Heart left ventricle (tissue), 16 donors: Measurements from ENCODE around the gene NRROS. TPM values are rescaled to one million over a fixed set of nuclear protein-coding genes. Genes with fewer than 3 reads are reported as not detected.

ENCODE experiments used
- ATAC-seq, 4 donors: fragments of 200-7000 bp; cut with Tn5 transposase; one replicate each; pipeline ENCODE4 v1.9.1; 2020 to 2022; ENCODE audit warnings: moderate library complexity in 4 of 4, mild to moderate bottlenecking in 3 of 4, moderate number of reproducible peaks in 1 of 4
- DNase-seq, 5 donors: peaks; one replicate each; pipeline ENCODE4 v3.0.0-alpha.2; 2020
- H3K27ac ChIP-seq, 12 donors: fragments of 200-600 bp; sonication (generic) in 4 of 12; one replicate each; pipeline versions ENCODE4 v1.5.0 to v1.8.0; 2016 to 2022; ENCODE audit warnings: mild to moderate bottlenecking in 2 of 12
- H3K27me3 ChIP-seq, 9 donors: fragments of 200-600 bp; sonication (generic) in 2 of 9; one replicate each; pipeline versions ENCODE4 v1.5.1 to v1.8.0; 2016 to 2022; ENCODE audit warnings: mild to moderate bottlenecking in 3 of 9
- H3K36me3 ChIP-seq, 9 donors: fragments of 200-600 bp; sonication (generic) in 2 of 9; one replicate each; pipeline versions ENCODE4 v1.5.0 to v1.8.0; 2018 to 2022; ENCODE audit warnings: mild to moderate bottlenecking in 2 of 9
- H3K4me1 ChIP-seq, 12 donors: fragments of 200-600 bp; sonication (generic) in 4 of 12; one replicate each; pipeline versions ENCODE4 v1.5.0 to v1.8.0; 2016 to 2022; ENCODE audit warnings: mild to moderate bottlenecking in 3 of 12
- H3K4me3 ChIP-seq, 12 donors: fragments of 200-600 bp; sonication (generic) in 4 of 12; one replicate each; pipeline versions ENCODE4 v1.5.0 to v1.8.0; 2017 to 2022; ENCODE audit warnings: mild to moderate bottlenecking in 9 of 12, moderate library complexity in 4 of 12
- H3K9me3 ChIP-seq, 12 donors: fragments of 200-600 bp; sonication (generic) in 4 of 12; one replicate each; pipeline versions ENCODE4 v1.5.0 to v1.8.0; 2016 to 2022; ENCODE audit warnings: mild to moderate bottlenecking in 1 of 12
- POLR2A ChIP-seq, 2 donors: fragments of 450-650 bp; IDR thresholded peaks; one replicate each; pipeline ENCODE4 v1.6.1; 2017; ENCODE audit warnings: antibody characterized with exemption in 2 of 2, mild to moderate bottlenecking in 2 of 2, moderate library complexity in 2 of 2
- WGBS, 4 donors: extraction: QIAGEN DNeasy Blood & Tissue Kit in 2 of 4; methylation state at CpG; one replicate each; pipeline versions ENCODE4 v1.1.5 to v1.1.7; 2013 to 2018; 5-methylcytosine and 5-hydroxymethylcytosine counted together
- intact Hi-C, 10 donors: fragments of 100-400 bp; cut with DNase I; formaldehyde crosslinking; loops; one replicate each; pipeline versions ENCODE4 v1.11.1 to v1.14.2; 2022
- polyA plus RNA-seq, 2 donors: library from polyadenylated mRNA; stranded (reverse); fragments of 200-250 nt; gene quantifications; one replicate each; pipeline ENCODE4 v1.2.3, GENCODE V29; 2013
- total RNA-seq, 9 donors: library from RNA; depleted of rRNA in 2 of 9; stranded (reverse); fragments of >200 nt in 2 of 9; fragmentation: NEBNext Ultra II Directional in 3 of 9; extraction: Animal tissue kit (Norgen Biotek cat#: 25700) in 3 of 9; gene quantifications; one replicate each; pipeline versions ENCODE4 v1.1.0 to v1.2.4, GENCODE V29; 2016 to 2023
- TF ChIP-seq, protein P1 (sequence below), 12 donors: fragments of 200-600 bp; sonication (generic) in 4 of 12; IDR thresholded peaks; one replicate each; pipeline versions ENCODE4 v1.5.0 to v1.8.0; 2018 to 2022; ENCODE audit warnings: antibody characterized with exemption in 12 of 12, mild to moderate bottlenecking in 5 of 12
- donor health status: ischemic (EF 13 %, LVEDD 7.1; RV severe dilation, severe dysfunction).
- donor health status: healthy with polysubstance abuse.
- donor health status: DM: no; HTN: yes; CAD: no.
- donor health status: DM: no; HTN: no; CAD: no.
- donor health status: ischemic (EF 25% LVEDD 6.9; RV normal size, moderate dysfunction).
- donor health status: ischemic (EF 25% LVEDD 5.7; RV mildly dilated, moderate dysfunction).
- donor health status: healthy.
- donor health status: DM: yes; HTN: yes; CAD: no.
- donor health status: ischemic (EF 35%, LVEDD 5.7; RV mildly dilated, moderate dysfunction).
- donor health status: nonischemic (EF 11% LVEDD 7.7; RV severe dilation, severe dysfunction).
- donor health status: DM: yes; HTN: yes; CAD: no.
- donor health status: PGD.
- donor health status: ischemic (EF 29% LVEDD 5.4; RV normal size, mild dysfunction).
- donor health status: nonischemic (EF 23%, LVEDD 6.1; RV moderate dilation, normal function).

The NRROS gene
- total and polyA plus RNA-seq, 11 donors = 1.4 to 23.8 (median 2.9) TPM

DNA sequence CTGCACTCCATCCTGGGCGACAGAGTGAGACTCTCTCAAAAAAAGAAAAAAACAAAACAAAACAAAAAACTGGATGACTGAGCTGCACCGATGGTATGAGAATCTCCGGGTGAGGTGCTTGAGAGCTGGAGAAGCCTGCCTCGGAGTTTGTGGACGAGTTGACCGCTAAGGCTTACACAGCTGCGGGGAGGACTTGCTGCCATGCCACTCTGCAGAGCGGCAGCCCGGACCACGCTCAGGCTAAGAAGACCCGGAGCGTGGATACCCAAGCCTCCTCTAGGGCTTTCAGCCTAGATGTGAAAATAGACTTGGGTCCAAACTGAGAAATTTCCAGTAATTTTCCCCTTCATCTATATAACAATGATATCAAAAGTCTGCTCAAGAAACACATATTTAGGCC lies 16.0 kb downstream of the NRROS start:
- no peak for TF ChIP-seq POLR2A (IDR thresholded peaks at IDR 0.05)
- TF ChIP-seq, protein P1, sequence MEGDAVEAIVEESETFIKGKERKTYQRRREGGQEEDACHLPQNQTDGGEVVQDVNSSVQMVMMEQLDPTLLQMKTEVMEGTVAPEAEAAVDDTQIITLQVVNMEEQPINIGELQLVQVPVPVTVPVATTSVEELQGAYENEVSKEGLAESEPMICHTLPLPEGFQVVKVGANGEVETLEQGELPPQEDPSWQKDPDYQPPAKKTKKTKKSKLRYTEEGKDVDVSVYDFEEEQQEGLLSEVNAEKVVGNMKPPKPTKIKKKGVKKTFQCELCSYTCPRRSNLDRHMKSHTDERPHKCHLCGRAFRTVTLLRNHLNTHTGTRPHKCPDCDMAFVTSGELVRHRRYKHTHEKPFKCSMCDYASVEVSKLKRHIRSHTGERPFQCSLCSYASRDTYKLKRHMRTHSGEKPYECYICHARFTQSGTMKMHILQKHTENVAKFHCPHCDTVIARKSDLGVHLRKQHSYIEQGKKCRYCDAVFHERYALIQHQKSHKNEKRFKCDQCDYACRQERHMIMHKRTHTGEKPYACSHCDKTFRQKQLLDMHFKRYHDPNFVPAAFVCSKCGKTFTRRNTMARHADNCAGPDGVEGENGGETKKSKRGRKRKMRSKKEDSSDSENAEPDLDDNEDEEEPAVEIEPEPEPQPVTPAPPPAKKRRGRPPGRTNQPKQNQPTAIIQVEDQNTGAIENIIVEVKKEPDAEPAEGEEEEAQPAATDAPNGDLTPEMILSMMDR (IDR thresholded peaks at IDR 0.05) = no peak
- no peak for DNase-seq
- no peak for ATAC-seq
- Histone ChIP-seq H3K27me3 (no peaks in the 10 kb centered on the region), H3K4me1 (peaks cover 0 to 31% (median 18%) of the 10 kb centered on the region in 12 donors), H3K9me3 (no peaks in the 10 kb centered on the region), H3K27ac (no peak overlapping the region), H3K36me3 (peaks cover 0 to 77% (median 18%) of the 10 kb centered on the region in 9 donors), H3K4me3 (no peak overlapping the region)
- intact Hi-C loops = no loop called here
- 92 to 97% (median 95%) methylated on average over 12 of the region's 12 CpGs for WGBS, 4 donors

DNA sequence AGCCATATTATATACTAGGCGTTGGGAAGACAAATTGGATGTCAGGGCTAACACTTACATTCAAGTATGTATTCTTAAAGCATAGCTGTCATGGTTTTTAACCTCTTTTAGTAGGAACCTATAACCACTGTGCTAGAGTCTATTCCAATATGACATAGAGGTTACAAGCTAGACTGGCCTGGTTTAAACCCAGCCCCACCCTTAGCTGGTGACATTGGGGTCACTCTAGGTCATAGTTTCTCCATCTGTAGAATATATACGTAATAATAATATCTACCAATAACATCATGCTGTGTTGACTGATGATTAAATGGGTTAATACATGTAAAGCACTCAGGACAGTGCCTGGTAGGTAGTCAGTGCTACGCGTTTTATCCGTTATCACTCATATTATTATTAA lies 16.7 kb downstream of the NRROS start:
- Histone ChIP-seq H3K4me3 (no peak overlapping the region), H3K4me1 (peaks cover 0 to 25% (median 12%) of the 10 kb centered on the region in 12 donors), H3K9me3 (no peaks in the 10 kb centered on the region), H3K36me3 (peaks cover 0 to 83% (median 18%) of the 10 kb centered on the region in 9 donors), H3K27ac (no peak overlapping the region), H3K27me3 (no peaks in the 10 kb centered on the region)
- intact Hi-C loops = no loop called here
- WGBS, 4 donors = 91 to 95% (median 93%) methylated on average over 5 of the region's 5 CpGs
- ATAC-seq (no peak), DNase-seq (no peak)
- TF ChIP-seq POLR2A (IDR thresholded peaks at IDR 0.05) = no peak
- TF ChIP-seq, protein P1 (IDR thresholded peaks at IDR 0.05) = no peak

DNA sequence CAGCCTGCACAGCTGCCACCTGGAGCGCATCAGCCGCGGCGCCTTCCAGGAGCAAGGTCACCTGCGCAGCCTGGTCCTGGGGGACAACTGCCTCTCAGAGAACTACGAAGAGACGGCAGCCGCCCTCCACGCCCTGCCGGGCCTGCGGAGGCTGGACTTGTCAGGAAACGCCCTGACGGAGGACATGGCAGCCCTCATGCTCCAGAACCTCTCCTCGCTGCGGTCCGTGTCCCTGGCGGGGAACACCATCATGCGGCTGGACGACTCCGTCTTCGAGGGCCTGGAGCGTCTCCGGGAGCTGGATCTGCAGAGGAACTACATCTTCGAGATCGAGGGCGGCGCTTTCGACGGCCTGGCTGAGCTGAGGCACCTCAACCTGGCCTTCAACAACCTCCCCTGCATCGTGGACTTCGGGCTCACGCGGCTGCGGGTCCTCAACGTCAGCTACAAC lies 20.4 kb downstream of the NRROS start:
- H3K27me3 ChIP-seq = no peaks in the 10 kb centered on the region
- no peak for DNase-seq
- peaks cover 0 to 76% (median 18%) of the 10 kb centered on the region in 9 donors for H3K36me3 ChIP-seq
- 93 to 97% (median 96%) methylated on average over 17 to 35 of the region's 35 CpGs for WGBS, 4 donors
- intact Hi-C loops = no loop called here
- TF ChIP-seq, protein P1 (IDR thresholded peaks at IDR 0.05) = no peak
- no peak for TF ChIP-seq POLR2A (IDR thresholded peaks at IDR 0.05)
- no peak overlapping the region for H3K27ac ChIP-seq
- no peaks in the 10 kb centered on the region for H3K9me3 ChIP-seq
- H3K4me1 ChIP-seq = no peaks in the 10 kb centered on the region
- no peak for ATAC-seq
- no peak overlapping the region for H3K4me3 ChIP-seq

DNA sequence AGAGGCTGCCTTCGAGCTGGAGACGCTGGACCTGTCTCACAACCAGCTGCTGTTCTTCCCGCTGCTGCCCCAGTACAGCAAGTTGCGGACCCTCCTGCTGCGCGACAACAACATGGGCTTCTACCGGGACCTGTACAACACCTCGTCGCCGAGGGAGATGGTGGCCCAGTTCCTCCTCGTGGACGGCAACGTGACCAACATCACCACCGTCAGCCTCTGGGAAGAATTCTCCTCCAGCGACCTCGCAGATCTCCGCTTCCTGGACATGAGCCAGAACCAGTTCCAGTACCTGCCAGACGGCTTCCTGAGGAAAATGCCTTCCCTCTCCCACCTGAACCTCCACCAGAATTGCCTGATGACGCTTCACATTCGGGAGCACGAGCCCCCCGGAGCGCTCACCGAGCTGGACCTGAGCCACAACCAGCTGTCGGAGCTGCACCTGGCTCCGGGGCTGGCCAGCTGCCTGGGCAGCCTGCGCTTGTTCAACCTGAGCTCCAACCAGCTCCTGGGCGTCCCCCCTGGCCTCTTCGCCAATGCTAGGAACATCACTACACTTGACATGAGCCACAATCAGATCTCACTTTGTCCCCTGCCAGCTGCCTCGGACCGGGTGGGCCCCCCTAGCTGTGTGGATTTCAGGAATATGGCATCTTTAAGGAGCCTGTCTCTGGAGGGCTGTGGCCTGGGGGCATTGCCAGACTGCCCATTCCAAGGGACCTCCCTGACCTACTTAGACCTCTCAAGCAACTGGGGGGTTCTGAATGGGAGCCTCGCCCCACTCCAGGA lies 21.1 kb downstream of the NRROS start:
- no peaks in the 10 kb centered on the region for H3K27me3 ChIP-seq
- DNase-seq (no peak), ATAC-seq (no peak)
- H3K36me3 ChIP-seq = peaks cover 0 to 69% (median 15%) of the 10 kb centered on the region in 9 donors
- TF ChIP-seq POLR2A (IDR thresholded peaks at IDR 0.05) = no peak
- TF ChIP-seq, protein P1 (IDR thresholded peaks at IDR 0.05) = no peak
- WGBS, 4 donors = 76 to 83% (median 80%) methylated on average over 28 to 32 of the region's 32 CpGs
- no peak overlapping the region for H3K27ac ChIP-seq
- no peaks in the 10 kb centered on the region for H3K4me1 ChIP-seq
- intact Hi-C loops = no loop called here
- H3K4me3 ChIP-seq = no peak overlapping the region
- no peaks in the 10 kb centered on the region for H3K9me3 ChIP-seq
